ENCODE results near the gene NFX1.
"Not testable (repeated sequence)": the region's sequence is repeated elsewhere in the genome, so short reads cannot be mapped to it uniquely, and the experiment has no call there.

The NFX1 gene

GRCh38 chr9:33364814-33365213, 74.5 kb downstream of the NFX1 start:
- not testable (repeated sequence) for DNase-seq (ENCODE audit: low read depth)

- DNase-seq (ENCODE audit: low read depth) = no peak
Measured at GRCh38 chr9:33366979-33367480, 76.7 kb downstream of the NFX1 start.

DNA sequence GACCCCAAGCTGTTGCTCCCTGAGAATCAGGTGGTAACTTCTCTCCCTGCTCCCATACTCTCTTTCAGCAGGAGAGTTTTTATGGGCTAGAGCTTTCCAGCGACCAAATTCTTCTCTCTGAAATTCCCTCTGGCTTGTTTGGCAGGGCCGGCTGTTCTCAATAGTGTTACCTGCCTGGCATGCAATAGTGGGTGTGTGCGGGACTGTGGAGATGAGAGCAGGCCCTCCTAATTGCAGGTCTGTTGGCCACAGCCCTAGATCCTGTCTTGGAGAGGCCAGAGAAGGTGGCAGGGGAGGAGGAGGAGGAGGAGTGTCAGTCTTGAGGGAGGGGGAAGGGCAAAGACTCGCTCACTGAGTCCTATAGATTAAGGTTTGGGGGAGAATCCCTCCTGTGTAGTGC, 82.6 kb downstream of the NFX1 start:
- DNase-seq (ENCODE audit: low read depth) = no peak

GRCh38 chr9:33374190-33374589, 83.9 kb downstream of the NFX1 start:
- no peak for DNase-seq (ENCODE audit: low read depth)

- DNase-seq (ENCODE audit: low read depth) = peak; percentile 33
Measured at GRCh38 chr9:33374634-33375237, 84.4 kb downstream of the NFX1 start.

GRCh38 chr9:33375238-33375840, 85.0 kb downstream of the NFX1 start:
- no peak for DNase-seq (ENCODE audit: low read depth)

- DNase-seq (ENCODE audit: low read depth) = no peak
Measured at GRCh38 chr9:33375841-33376321, 85.6 kb downstream of the NFX1 start.

- no peak for DNase-seq (ENCODE audit: low read depth)
Measured at GRCh38 chr9:33377089-33377715, 86.9 kb downstream of the NFX1 start.

DNA sequence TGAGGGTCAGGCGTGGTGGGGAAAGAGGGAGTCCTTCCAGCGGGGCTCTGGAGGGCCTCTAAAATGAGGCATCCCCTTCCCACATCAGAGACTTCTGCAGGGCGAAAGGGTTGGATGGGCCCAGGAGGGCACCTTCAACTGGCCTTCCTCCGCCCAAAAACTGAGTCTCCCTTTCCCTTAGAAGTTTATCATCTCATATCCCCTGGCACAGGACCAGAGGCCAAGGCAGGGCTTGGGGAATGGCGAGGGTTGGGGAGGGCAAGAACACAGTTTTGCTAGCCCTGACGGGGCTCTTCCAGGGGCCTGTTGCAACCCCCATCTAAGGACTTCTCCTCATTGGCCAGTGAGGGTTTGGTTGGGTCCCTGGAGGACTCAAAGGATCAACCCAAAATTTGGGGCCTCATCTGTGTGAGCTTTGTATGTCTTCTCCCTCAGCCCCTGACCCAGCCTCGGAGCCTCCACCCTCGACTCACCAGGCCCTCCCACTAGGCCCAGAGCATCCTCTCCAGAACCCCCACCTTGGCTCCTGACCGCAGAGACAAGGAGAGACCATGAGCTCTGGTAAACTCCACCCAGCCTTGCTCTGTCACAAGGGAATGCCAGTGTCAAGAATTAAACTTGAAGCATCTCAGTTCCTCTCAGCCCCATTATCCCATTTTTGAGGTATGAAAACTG, 87.9 kb downstream of the NFX1 start:
- no peak for DNase-seq (ENCODE audit: low read depth)

DNA sequence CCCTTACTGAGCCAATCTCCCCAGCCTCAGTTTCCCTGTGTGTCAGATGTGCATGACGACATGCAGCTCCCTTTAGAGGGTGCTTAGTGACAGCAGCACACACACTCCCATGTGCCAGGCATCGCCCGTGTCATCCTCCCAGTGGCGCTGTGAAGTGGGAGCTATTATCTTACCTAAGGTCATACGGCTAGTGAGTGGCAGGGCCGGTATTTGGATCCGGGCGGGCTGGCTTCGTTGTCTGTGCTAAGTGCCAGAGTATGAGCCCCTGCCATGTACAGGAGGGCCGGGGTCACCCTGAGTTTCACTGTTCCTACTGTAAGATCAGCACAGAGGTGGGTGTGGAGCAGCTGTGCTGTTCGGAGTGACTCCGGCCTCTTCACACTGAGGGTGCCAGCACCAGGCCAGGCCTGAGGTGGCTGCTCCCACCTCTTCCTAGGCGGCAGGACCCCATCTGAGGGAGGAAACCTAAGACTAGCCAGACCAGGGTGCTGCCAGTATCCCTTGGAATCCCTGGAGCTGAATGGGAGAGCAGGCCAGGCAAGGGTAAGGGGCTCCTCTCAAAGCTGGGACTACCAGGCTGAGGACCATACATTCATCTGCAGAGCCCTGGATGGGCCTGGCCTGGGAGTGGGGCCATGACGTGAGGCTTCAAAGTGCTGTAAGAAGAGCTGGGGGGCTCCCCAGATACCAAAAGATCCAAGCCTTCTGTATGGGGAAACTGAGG, 89.5 kb downstream of the NFX1 start:
- DNase-seq (ENCODE audit: low read depth) = no peak

- DNase-seq (ENCODE audit: low read depth) = no peak
Measured at GRCh38 chr9:33380390-33381094, 90.2 kb downstream of the NFX1 start.

GRCh38 chr9:33381231-33381791, 91.0 kb downstream of the NFX1 start:
- no peak for DNase-seq (ENCODE audit: low read depth)

GRCh38 chr9:33382397-33382796, 92.1 kb downstream of the NFX1 start:
- DNase-seq (ENCODE audit: low read depth) = not testable (repeated sequence)

DNA sequence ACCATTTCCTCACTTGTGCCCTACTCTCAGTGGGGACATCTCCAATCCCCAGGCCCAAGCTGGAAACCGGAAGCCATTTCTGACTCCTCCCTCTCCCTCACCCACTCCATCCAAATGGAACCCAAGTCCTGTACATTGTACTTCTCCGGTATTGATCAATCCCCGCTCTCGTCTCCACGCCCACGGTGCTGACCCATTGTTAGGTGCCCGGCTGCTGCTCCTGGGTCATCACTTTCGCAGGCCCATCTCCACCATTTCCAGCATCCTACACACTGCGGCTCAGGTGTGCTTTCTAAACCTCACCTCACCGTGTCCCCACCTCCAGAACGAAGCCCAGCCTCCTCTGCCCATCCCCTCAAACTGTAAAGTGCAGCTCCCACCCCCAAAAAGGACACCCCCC, 93.1 kb downstream of the NFX1 start:
- not testable (repeated sequence) for DNase-seq (ENCODE audit: low read depth)

- not testable (repeated sequence) for DNase-seq (ENCODE audit: low read depth)
Measured at GRCh38 chr9:33385536-33385935, 95.2 kb downstream of the NFX1 start.

DNA sequence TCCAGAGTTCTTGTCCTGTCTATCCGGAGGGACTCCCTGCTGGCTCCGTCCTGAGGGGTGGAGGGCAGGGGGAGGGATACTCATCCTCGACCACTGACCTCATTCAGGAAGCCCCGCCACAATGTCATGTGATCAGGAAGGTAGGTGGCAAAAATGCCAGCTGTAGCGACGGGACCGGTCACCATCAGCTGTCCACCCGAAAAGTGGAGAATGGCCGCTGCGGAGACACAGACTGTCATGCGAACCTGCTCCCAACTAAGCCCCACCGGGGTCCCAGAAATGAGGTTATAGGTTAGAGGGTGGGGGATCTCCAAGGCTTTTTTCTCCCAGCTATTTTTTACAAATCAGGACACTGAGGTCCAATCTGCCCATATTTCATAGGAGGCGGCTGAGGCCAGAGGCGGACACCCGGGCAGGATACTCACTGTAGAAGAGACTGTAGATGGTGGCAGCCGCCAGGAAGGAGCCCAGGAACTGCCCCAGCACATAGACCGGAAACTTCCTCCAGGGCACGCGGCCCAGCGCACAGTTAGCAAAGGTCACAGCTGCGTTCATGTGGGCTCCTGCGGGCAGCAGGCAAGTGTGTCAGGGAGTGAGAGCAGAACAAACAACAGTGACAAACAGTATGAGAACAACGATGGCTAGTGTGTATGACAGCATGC, 95.8 kb downstream of the NFX1 start:
- not testable (repeated sequence) for DNase-seq (ENCODE audit: low read depth)

- DNase-seq (ENCODE audit: low read depth) = not testable (repeated sequence)
Measured at GRCh38 chr9:33386641-33386996, 96.3 kb downstream of the NFX1 start.

- DNase-seq (ENCODE audit: low read depth) = not testable (repeated sequence)
Measured at GRCh38 chr9:33386998-33387397, 96.7 kb downstream of the NFX1 start.

DNA sequence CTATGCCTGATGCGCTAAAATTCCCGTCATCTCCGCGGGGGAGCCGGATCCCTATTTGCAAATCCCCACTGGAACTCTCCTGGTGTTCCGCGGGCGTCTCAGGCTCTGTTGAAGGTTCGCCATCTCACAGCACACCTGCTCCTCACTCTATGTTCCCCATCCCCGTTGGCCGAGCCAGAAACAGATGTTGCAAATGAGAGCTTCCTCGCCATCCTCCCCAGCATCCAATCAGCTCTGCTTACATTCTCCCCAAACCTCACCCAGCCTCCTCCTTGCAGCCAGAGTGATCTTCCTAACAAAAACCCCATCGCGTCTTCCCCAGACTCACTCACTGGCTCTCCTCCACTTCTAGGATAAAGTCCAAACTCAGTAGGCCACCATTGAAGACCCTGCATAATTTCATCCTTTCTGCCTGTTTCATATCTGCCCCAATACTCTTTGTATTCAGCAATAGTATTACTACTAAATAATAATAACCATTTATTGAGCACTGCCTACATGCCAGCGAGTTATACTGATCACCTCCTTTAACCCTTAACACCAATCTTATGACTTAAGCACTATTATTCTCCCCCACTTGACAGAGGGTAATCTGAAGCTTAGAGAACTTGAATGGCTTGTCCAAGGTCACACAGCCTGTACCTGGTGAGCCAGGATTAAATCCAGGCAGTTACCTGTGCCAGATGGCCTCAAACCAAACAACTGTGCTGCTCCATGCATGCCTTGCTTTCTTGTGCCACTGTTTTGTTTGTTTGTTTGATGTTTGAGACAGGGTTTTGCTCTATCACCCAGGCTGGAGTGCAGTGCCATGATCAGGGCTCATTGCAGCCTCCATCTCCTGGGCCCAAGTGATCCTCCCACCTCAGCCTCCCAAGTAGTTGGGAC, 98.0 kb downstream of the NFX1 start:
- no peak for DNase-seq (ENCODE audit: low read depth)
